GM18861 (cell line): Measurements from ENCODE around the gene TXN2.
"Not testable (repeated sequence)": the region's sequence is repeated elsewhere in the genome, so short reads cannot be mapped to it uniquely, and the experiment has no call there.

Experiments used
- ATAC-seq: cut with Tn5 transposase; IDR thresholded peaks from one replicate; pipeline ENCODE4 v1.9.1; 2021; ENCODE audit not compliant: unreplicated experiment

TXN2 gene

GRCh38 chr22:36456464-36456845 lies 25.0 kb downstream of the TXN2 start:
- no peak for ATAC-seq

GRCh38 chr22:36455571-36456463 lies 25.6 kb downstream of the TXN2 start:
- ATAC-seq, result no peak

GRCh38 chr22:36454916-36455570 lies 26.4 kb downstream of the TXN2 start:
- ATAC-seq, result peak; percentile 32

- ATAC-seq, result no peak
These were observed 27.5 kb downstream of the TXN2 start for GRCh38 chr22:36453855-36454378.

GRCh38 chr22:36452978-36453607 lies 28.3 kb downstream of the TXN2 start:
- ATAC-seq, result not testable (repeated sequence)

- ATAC-seq, result no peak
These were observed 29.0 kb downstream of the TXN2 start for GRCh38 chr22:36452250-36452977.

- ATAC-seq, result not testable (repeated sequence)
These were observed 30.5 kb downstream of the TXN2 start for GRCh38 chr22:36450923-36451322.

- ATAC-seq, result no peak
These were observed 31.8 kb downstream of the TXN2 start for GRCh38 chr22:36449596-36450175.

- ATAC-seq, result no peak
These were observed 33.8 kb downstream of the TXN2 start for GRCh38 chr22:36447632-36448031.

GRCh38 chr22:36445158-36445668 lies 36.2 kb downstream of the TXN2 start:
- ATAC-seq, result no peak

GRCh38 chr22:36443198-36443770 lies 38.2 kb downstream of the TXN2 start:
- ATAC-seq, result no peak

- ATAC-seq, result no peak
These were observed 38.8 kb downstream of the TXN2 start for GRCh38 chr22:36442506-36443197.

- ATAC-seq, result no peak
These were observed 40.9 kb downstream of the TXN2 start for GRCh38 chr22:36440429-36441002.

GRCh38 chr22:36439481-36440271 lies 41.8 kb downstream of the TXN2 start:
- ATAC-seq, result no peak

GRCh38 chr22:36435516-36436415 lies 45.7 kb downstream of the TXN2 start:
- ATAC-seq, result no peak

GRCh38 chr22:36433318-36434231 lies 47.9 kb downstream of the TXN2 start:
- ATAC-seq, result no peak
